Testis (tissue), 2 donors: ENCODE results near the gene TTC19.

ENCODE experiments used
- POLR2A ChIP-seq: fragments of 450-650 bp; IDR thresholded peaks from one replicate; pipeline ENCODE4 v1.6.1; 2017; ENCODE audit warnings: antibody characterized with exemption, mild to moderate bottlenecking, moderate library complexity
- TF ChIP-seq, protein P1 (sequence below), 3 experiments: fragments of 450-650 bp in 2 of 3; fragments of 200-600 bp in 1 of 3; sonication (generic) in 1 of 3; IDR thresholded peaks; one replicate each; pipeline ENCODE4 v1.5.1; 2016 to 2019; ENCODE audit warnings: antibody characterized with exemption in 3 of 3, mild to moderate bottlenecking in 2 of 3, moderate library complexity in 1 of 3

DNA sequence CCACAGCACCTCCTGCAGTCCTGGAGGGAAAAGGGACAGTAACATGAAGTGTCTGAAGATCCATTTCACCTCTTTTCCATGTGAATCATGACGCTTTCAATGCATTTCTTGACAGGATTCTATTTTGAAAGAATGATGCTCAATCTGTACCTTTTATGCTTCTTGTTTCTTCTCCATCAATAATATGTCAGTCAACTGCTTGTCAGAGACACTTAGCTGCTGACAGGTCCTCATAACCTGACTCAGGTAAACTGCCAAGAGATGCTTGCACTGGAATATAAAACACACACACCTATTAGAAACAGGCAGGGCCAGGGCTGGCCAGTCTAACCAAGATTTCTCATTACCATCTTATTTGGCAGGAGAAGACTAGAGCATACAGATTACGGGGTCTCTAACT, 21.7 kb upstream of the TTC19 start:
- TF ChIP-seq, protein P1, sequence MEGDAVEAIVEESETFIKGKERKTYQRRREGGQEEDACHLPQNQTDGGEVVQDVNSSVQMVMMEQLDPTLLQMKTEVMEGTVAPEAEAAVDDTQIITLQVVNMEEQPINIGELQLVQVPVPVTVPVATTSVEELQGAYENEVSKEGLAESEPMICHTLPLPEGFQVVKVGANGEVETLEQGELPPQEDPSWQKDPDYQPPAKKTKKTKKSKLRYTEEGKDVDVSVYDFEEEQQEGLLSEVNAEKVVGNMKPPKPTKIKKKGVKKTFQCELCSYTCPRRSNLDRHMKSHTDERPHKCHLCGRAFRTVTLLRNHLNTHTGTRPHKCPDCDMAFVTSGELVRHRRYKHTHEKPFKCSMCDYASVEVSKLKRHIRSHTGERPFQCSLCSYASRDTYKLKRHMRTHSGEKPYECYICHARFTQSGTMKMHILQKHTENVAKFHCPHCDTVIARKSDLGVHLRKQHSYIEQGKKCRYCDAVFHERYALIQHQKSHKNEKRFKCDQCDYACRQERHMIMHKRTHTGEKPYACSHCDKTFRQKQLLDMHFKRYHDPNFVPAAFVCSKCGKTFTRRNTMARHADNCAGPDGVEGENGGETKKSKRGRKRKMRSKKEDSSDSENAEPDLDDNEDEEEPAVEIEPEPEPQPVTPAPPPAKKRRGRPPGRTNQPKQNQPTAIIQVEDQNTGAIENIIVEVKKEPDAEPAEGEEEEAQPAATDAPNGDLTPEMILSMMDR (IDR thresholded peaks at IDR 0.05), result no peak
- TF ChIP-seq POLR2A, result no peak
